ENCODE data around the gene RSU1. TPM values are rescaled to one million over a fixed set of nuclear protein-coding genes. Genes with fewer than 3 reads are reported as not detected.

Gene RSU1
- total RNA-seq, 1 donor from 2014 or later, result 77.8 TPM

DNA sequence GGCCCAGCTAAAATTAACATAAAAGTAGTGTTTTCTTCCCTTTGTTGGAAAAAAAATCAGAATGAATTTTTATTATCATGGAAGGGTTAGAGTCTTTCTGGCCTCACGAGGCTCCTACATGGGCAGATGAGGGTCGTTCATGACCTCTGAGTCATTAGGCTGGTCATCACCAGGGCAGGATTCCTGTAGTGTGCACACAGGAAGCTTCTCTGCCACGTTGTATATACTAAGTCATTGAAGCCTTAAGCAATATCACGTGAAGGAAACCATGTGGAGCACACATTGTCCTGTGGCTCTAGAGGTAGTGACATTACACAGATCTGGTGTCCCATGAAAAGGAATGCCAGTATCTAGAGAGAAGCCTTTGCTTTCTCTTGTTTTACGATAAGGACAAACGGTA lies 210.8 kb downstream of the RSU1 start:
- DNase-seq (no peak), ATAC-seq (no peak)
- intact Hi-C loops (cut with DNase I), result no loop called here
- Histone ChIP-seq H3K27me3 (no peaks in the 10 kb centered on the region), H3K4me3 (no peak overlapping the region), H3K36me3 (no peaks in the 10 kb centered on the region), H3K27ac (no peak overlapping the region), H3K9me3 (no peaks in the 10 kb centered on the region), H3K4me1 (no peaks in the 10 kb centered on the region)
- TF ChIP-seq CTCF (IDR thresholded peaks at IDR 0.05), result no peak

- Histone ChIP-seq H3K9me3 (no peaks in the 10 kb centered on the region), H3K4me3 (no peak overlapping the region), H3K4me1 (no peaks in the 10 kb centered on the region), H3K27me3 (no peaks in the 10 kb centered on the region), H3K36me3 (no peaks in the 10 kb centered on the region), H3K27ac (no peak overlapping the region)
- intact Hi-C loops (cut with DNase I), result no loop called here
- no peak for ATAC-seq
- TF ChIP-seq CTCF (IDR thresholded peaks at IDR 0.05), result no peak
- DNase-seq, result no peak
These were observed 213.9 kb downstream of the RSU1 start for GRCh38 chr10:16603308-16603707.

GRCh38 chr10:16602104-16602775 lies 215.0 kb downstream of the RSU1 start:
- Histone ChIP-seq H3K4me3 (no peak overlapping the region), H3K27me3 (no peaks in the 10 kb centered on the region), H3K27ac (no peak overlapping the region), H3K9me3 (no peaks in the 10 kb centered on the region), H3K4me1 (no peaks in the 10 kb centered on the region), H3K36me3 (peaks cover 10% of the 10 kb centered on the region)
- TF ChIP-seq CTCF (IDR thresholded peaks at IDR 0.05), result no peak
- ATAC-seq (no peak), DNase-seq (no peak)
- intact Hi-C loops (cut with DNase I), result no loop called here

DNA sequence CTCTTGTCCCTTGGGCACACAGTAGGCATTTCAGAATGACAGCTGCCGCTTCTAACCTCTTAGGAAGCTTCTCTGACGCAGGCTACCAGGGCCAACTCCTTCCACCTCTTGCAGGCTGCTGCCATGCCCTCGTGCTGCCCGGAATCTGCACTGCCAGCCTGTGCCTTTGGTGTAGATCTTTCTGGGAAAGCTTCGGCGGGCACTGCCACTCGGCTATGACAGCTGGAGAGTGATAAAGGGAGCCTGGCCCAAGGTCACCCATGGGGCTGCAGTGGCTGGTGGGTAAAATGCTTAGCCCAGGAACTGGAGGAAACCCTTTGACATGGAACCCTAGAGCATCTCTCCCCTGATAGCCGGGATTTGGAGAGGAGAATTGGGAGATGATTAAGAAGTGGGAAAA lies 217.6 kb downstream of the RSU1 start:
- no peak for DNase-seq
- TF ChIP-seq CTCF (IDR thresholded peaks at IDR 0.05), result no peak

DNA sequence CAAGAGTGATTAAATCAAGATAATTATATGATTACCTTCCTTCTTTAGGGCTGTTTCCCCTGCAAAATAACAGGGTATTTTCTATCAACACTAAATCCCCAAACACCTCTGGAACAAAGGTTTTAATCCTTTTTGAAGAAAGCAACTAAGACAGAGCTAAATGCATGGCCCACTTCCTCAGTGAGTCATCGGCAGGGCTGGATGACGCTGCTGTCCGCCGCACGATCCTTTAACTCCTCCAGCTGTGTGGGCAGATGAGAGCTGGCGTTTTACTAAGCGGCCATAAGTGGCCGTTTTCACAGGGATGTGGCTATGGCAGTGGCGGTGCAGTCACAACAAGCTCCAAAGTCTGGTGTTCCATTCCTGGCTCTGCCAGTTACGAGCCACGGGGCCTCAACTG lies 219.6 kb downstream of the RSU1 start:
- peaks cover 15% of the 10 kb centered on the region for H3K36me3 ChIP-seq
- no peak for DNase-seq
- H3K27ac ChIP-seq, result no peak overlapping the region
- no peaks in the 10 kb centered on the region for H3K4me1 ChIP-seq
- intact Hi-C loops (cut with DNase I), result no loop called here
- H3K9me3 ChIP-seq, result no peaks in the 10 kb centered on the region
- no peak for TF ChIP-seq CTCF (IDR thresholded peaks at IDR 0.05)
- H3K27me3 ChIP-seq, result no peaks in the 10 kb centered on the region
- ATAC-seq, result no peak
- no peak overlapping the region for H3K4me3 ChIP-seq

More for the DNA sequence above, 217.6 kb downstream of the RSU1 start:
- Histone ChIP-seq H3K9me3 (no peaks in the 10 kb centered on the region), H3K36me3 (peaks cover 10% of the 10 kb centered on the region), H3K4me1 (no peaks in the 10 kb centered on the region), H3K27ac (no peak overlapping the region), H3K27me3 (no peaks in the 10 kb centered on the region), H3K4me3 (no peak overlapping the region)
- intact Hi-C loops (cut with DNase I), result no loop called here
- no peak for ATAC-seq

- intact Hi-C loops (cut with DNase I), result no loop called here
- DNase-seq, result no peak
- H3K27ac ChIP-seq, result no peak overlapping the region
- H3K36me3 ChIP-seq, result peaks cover 28% of the 10 kb centered on the region
- no peak for ATAC-seq
- H3K4me1 ChIP-seq, result no peaks in the 10 kb centered on the region
- H3K4me3 ChIP-seq, result no peak overlapping the region
- H3K9me3 ChIP-seq, result no peaks in the 10 kb centered on the region
- TF ChIP-seq CTCF (IDR thresholded peaks at IDR 0.05), result no peak
- H3K27me3 ChIP-seq, result no peaks in the 10 kb centered on the region
These were observed 224.8 kb downstream of the RSU1 start for GRCh38 chr10:16592378-16592777.

All from upper lobe of right lung (tissue), 1 donor.